Type B pancreatic cell (in vitro differentiated cells): ENCODE measurements around the gene ZBED4. TPM values are rescaled to one million over a fixed set of nuclear protein-coding genes. Genes with fewer than 3 reads are reported as not detected.

Experiments
- DNase-seq: peaks from one replicate; pipeline ENCODE4 v3.0.0; 2021; ENCODE audit warnings: mixed read lengths; ENCODE audit not compliant: unreplicated experiment; ENCODE audit errors: extremely low spot score
- H3K27ac Mint-ChIP-seq: 2 replicates; pipeline ENCODE4 v1.8.0; 2021; ENCODE audit warnings: mild to moderate bottlenecking, mixed read lengths
- H3K27me3 Mint-ChIP-seq: 2 replicates; pipeline ENCODE4 v1.8.0; 2021; ENCODE audit warnings: mixed read lengths
- H3K36me3 Mint-ChIP-seq: 2 replicates; pipeline ENCODE4 v1.8.0; 2021; ENCODE audit warnings: mixed read lengths
- H3K4me1 Mint-ChIP-seq: one replicate; pipeline ENCODE4 v1.8.0; 2021; ENCODE audit warnings: mixed read lengths; ENCODE audit not compliant: unreplicated experiment
- H3K4me3 Mint-ChIP-seq: 2 replicates; pipeline ENCODE4 v1.8.0; 2021; ENCODE audit warnings: mild to moderate bottlenecking, mixed read lengths
- H3K9me3 Mint-ChIP-seq: 2 replicates; pipeline ENCODE4 v1.8.0; 2021; ENCODE audit warnings: mixed read lengths
- total RNA-seq: library from RNA; stranded (reverse); gene quantifications from 2 replicates; pipeline ENCODE4 v1.2.1, GENCODE V29; 2021; ENCODE audit warnings: low replicate concordance
- TF ChIP-seq, protein P1 (sequence below): fragments of 200-600 bp; sonication (generic); conservative IDR thresholded peaks from 2 replicates; pipeline ENCODE4 v1.5.0; 2021; ENCODE audit warnings: antibody characterized with exemption, mild to moderate bottlenecking

ZBED4 gene
- total RNA-seq, 1 donor from 2014 or later, result 29.1 TPM

DNA sequence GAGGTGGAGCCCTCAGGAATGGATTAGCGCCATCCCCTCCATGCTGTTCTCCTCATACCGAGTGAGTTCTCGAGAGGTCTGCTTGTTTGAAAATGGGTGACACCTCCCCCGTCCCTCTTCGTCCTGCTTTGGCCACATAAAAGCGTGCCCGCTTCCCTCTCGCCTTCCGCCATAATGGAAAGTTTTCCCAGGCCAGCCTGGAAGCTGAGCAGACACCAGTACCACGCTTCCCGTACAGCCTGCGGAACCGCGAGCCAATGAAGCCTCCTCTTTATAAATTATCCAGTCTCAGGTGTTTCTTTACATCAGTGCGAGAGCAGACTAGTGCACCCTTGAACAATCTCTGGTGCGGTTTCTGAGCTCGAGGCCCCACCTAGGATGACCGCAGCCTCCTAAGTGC is 51.8 kb downstream of the ZBED4 start:
- H3K27ac Mint-ChIP-seq, result no peak overlapping the region
- peaks cover 27% of the 10 kb centered on the region for H3K36me3 Mint-ChIP-seq
- TF ChIP-seq, protein P1, sequence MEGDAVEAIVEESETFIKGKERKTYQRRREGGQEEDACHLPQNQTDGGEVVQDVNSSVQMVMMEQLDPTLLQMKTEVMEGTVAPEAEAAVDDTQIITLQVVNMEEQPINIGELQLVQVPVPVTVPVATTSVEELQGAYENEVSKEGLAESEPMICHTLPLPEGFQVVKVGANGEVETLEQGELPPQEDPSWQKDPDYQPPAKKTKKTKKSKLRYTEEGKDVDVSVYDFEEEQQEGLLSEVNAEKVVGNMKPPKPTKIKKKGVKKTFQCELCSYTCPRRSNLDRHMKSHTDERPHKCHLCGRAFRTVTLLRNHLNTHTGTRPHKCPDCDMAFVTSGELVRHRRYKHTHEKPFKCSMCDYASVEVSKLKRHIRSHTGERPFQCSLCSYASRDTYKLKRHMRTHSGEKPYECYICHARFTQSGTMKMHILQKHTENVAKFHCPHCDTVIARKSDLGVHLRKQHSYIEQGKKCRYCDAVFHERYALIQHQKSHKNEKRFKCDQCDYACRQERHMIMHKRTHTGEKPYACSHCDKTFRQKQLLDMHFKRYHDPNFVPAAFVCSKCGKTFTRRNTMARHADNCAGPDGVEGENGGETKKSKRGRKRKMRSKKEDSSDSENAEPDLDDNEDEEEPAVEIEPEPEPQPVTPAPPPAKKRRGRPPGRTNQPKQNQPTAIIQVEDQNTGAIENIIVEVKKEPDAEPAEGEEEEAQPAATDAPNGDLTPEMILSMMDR, result no peak
- H3K9me3 Mint-ChIP-seq, result no peaks in the 10 kb centered on the region
- DNase-seq, result no peak
- H3K4me1 Mint-ChIP-seq, result no peaks in the 10 kb centered on the region
- H3K4me3 Mint-ChIP-seq, result no peak overlapping the region
- H3K27me3 Mint-ChIP-seq, result no peaks in the 10 kb centered on the region

DNA sequence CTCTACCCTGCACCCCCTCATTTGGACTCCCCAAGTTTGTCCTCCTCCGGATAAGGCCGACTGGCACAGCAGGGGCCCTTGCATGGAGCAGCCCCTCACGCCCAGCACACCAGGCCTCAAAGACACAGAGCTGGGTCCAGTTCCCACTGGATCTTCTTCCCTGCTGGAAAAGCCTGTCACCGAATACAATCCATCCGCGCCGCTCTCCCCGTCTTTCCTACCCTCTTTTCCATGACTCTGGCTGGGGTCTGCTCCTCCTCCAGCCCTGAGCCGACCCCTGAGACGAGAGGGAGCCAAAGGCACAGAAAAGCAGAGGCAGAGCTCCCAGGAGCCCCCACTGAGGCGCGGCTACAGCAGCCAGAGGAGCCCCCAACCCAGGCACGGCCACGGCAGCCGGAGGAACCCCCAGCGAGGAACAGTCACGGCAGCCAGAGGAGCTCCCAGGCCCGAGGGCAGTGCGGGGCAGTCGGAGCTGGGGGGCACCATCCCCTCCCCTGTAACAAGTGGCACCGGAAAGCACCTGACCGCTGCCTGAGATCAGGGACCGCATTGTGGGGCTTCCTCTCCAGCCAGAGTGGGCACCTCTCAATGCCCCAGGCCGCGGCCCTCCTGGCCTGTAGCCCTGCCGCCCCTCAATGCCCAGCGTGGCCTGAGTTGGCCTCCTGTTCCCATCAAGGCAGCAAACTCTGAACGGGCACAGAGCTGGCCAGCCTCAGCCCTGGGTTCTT is 52.6 kb downstream of the ZBED4 start:
- Mint-ChIP-seq H3K36me3 (peaks cover 21% of the 10 kb centered on the region), H3K27me3 (no peaks in the 10 kb centered on the region), H3K4me1 (no peaks in the 10 kb centered on the region), H3K4me3 (no peak overlapping the region), H3K9me3 (no peaks in the 10 kb centered on the region), H3K27ac (no peak overlapping the region)
- no peak for DNase-seq
- TF ChIP-seq, protein P1, result no peak

DNA sequence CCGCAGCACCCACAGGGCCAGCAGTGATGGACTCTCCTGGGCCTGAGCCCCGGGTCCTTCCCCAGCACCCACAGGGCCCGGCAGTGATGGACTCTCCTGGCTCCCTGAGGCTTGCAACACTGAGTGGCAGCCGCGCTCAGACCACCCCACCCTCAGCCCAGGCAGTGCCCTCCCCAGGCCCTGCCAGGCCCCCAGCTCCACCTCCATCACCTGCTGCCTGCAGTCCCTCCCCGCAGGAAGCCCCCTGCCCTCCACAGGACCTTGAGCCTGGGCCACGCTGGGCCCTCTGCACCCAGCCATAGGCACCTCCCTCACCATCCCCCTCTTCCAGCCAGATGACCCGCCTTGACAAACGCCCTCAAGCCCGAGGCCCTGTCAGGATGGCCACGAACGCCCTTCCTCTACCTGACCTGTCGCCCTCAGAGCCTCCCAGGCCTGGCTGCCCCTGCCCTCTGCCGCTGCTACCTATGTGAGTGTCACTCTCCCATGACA is 53.2 kb downstream of the ZBED4 start:
- TF ChIP-seq, protein P1, result no peak
- no peak for DNase-seq
- H3K4me1 Mint-ChIP-seq, result no peaks in the 10 kb centered on the region
- H3K9me3 Mint-ChIP-seq, result no peaks in the 10 kb centered on the region
- H3K27me3 Mint-ChIP-seq, result no peaks in the 10 kb centered on the region
- peak overlapping the region; percentile 29 for H3K27ac Mint-ChIP-seq
- peaks cover 15% of the 10 kb centered on the region for H3K36me3 Mint-ChIP-seq
- H3K4me3 Mint-ChIP-seq, result no peak overlapping the region

DNA sequence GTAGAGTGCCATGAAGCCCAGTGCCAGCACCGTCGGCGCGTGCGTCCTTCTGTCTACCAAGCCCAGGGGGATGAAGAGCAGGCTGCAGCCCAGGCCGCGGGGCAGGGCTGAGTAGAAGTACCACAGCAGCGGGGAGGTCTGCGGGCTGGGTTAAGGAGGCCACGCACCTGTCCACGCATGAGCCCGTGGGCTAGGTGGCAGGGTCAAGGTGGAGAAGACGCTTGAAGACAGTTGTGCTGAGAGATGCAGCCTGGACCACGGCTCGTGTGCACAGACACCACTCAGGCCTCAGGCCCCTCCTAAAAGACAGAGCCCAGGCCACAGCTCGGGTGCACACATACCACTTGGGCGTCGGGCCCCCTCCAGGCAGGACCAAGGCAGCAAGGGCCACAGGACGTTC is 54.2 kb downstream of the ZBED4 start:
- H3K27me3 Mint-ChIP-seq, result no peaks in the 10 kb centered on the region
- no peak for DNase-seq
- TF ChIP-seq, protein P1, result no peak
- peaks cover 13% of the 10 kb centered on the region for H3K36me3 Mint-ChIP-seq
- H3K9me3 Mint-ChIP-seq, result no peaks in the 10 kb centered on the region
- no peaks in the 10 kb centered on the region for H3K4me1 Mint-ChIP-seq
- peak overlapping the region; percentile 29 for H3K27ac Mint-ChIP-seq
- no peak overlapping the region for H3K4me3 Mint-ChIP-seq

DNA sequence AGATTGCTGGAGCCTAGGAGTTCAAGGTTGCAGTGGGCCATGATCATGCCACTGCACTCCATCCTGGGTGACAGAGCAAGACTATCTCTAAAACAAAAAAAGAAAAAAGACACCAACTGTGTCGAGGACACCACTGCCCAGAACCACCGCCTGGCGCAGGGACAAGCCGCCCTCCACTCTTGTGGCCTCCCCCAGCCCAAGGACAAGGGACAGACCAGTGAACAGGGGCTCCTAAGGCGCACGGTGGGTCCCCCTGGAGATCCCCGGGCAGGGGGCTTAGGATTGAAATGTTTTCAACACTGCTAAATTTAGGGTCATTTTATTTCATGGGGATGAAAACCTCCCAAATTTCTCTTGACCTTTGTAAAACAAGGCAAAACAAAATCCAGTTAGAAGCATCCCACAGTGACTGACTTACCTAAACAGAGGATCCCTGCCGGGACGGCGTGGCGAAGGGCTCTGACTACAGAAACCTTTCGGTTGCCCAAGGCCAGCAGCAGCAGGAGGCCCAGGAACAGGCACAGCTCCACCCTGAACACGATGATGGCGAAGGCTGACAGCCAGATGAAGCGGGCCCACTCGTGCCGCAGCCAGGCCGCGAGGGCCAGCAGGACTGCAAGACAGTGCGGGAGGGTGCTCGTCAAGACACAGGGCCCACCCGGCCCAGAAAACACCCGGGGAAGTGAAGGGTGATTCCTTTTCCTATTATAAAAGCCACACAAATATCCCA is 56.0 kb downstream of the ZBED4 start:
- Mint-ChIP-seq H3K27me3 (no peaks in the 10 kb centered on the region), H3K4me1 (no peaks in the 10 kb centered on the region), H3K36me3 (peaks cover 13% of the 10 kb centered on the region), H3K4me3 (no peak overlapping the region), H3K9me3 (no peaks in the 10 kb centered on the region), H3K27ac (no peak overlapping the region)
- no peak for DNase-seq
- TF ChIP-seq, protein P1, result no peak
